GM12878 (cell line): Measurements from ENCODE around the gene FJX1.

Experiments
- ASH2L ChIP-seq: fragments of 300-600, 200-600 bp; sonication (generic); IDR thresholded peaks from 2 replicates; pipeline ENCODE4 v1.6.1; 2017; ENCODE audit warnings: low read depth, mild to moderate bottlenecking, borderline replicate concordance
- CEBPB ChIP-seq, 2 experiments: fragments of 150-350 bp in 1 of 2; IDR thresholded peaks; 2 replicates each; pipeline ENCODE4 v1.6.1; 2012 to 2014; ENCODE audit warnings: low read depth in 2 of 2, low read length in 2 of 2, borderline replicate concordance in 1 of 2, inconsistent platforms in 1 of 2
- GABPA ChIP-seq: IDR thresholded peaks from 2 replicates; pipeline ENCODE4 v1.6.1; 2014; ENCODE audit warnings: antibody characterized with exemption, low read depth, mild to moderate bottlenecking, inconsistent platforms
- MYC ChIP-seq: IDR thresholded peaks from 2 replicates; pipeline ENCODE4 v1.6.1; 2011; ENCODE audit warnings: mild to moderate bottlenecking, low read length, moderate library complexity, inconsistent platforms; ENCODE audit not compliant: insufficient read depth, insufficient replicate concordance, insufficient read length, severe bottlenecking
- RFX5 ChIP-seq: IDR thresholded peaks from 2 replicates; pipeline ENCODE4 v1.6.1; 2011; ENCODE audit warnings: low read depth, low read length, improper control_type of control experiment
- SREBF2 ChIP-seq: IDR thresholded peaks from 2 replicates; pipeline ENCODE4 v1.6.1; 2012; ENCODE audit warnings: mild to moderate bottlenecking, low read length
- TF ChIP-seq, protein P1 (sequence below): IDR thresholded peaks from 2 replicates; pipeline ENCODE4 v1.6.1; 2012; ENCODE audit warnings: low read depth, low read length, improper control_type of control experiment

DNA sequence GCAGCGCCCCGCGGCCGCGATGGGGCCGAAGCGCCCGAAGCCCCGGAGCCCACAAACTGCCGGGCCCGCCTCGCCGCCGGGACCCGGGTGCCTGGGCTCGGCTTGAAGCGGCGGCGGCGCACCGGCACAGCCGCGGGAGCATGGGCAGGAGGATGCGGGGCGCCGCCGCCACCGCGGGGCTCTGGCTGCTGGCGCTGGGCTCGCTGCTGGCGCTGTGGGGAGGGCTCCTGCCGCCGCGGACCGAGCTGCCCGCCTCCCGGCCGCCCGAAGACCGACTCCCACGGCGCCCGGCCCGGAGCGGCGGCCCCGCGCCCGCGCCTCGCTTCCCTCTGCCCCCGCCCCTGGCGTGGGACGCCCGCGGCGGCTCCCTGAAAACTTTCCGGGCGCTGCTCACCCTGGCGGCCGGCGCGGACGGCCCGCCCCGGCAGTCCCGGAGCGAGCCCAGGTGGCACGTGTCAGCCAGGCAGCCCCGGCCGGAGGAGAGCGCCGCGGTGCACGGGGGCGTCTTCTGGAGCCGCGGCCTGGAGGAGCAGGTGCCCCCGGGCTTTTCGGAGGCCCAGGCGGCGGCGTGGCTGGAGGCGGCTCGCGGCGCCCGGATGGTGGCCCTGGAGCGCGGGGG is 346 bp downstream of the FJX1 start:
- TF ChIP-seq MYC (no peak), ASH2L (no peak), GABPA (no peak), SREBF2 (no peak), RFX5 (no peak), CEBPB (IDR thresholded peaks at IDR 0.05; ENCODE audit: borderline replicate concordance in 1 of 2, low read depth in 2 of 2, low read length in 2 of 2) (no peak)
- TF ChIP-seq, protein P1, sequence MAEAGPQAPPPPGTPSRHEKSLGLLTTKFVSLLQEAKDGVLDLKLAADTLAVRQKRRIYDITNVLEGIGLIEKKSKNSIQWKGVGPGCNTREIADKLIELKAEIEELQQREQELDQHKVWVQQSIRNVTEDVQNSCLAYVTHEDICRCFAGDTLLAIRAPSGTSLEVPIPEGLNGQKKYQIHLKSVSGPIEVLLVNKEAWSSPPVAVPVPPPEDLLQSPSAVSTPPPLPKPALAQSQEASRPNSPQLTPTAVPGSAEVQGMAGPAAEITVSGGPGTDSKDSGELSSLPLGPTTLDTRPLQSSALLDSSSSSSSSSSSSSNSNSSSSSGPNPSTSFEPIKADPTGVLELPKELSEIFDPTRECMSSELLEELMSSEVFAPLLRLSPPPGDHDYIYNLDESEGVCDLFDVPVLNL, result no peak
